Nephron (organoid): ENCODE data around the gene MYBPC2.

Experiments used
- H3K27ac Mint-ChIP-seq, 3 experiments: 2 replicates each; pipeline ENCODE4 v1.8.0; 2020; ENCODE audit warnings: mixed read lengths in 3 of 3, mild to moderate bottlenecking in 2 of 3, moderate library complexity in 1 of 3
- H3K27me3 Mint-ChIP-seq: 2 replicates; pipeline ENCODE4 v1.8.0; 2021; ENCODE audit warnings: low read depth, mild to moderate bottlenecking, moderate library complexity, mixed read lengths
- H3K36me3 Mint-ChIP-seq: 2 replicates; pipeline ENCODE4 v1.8.0; 2020; ENCODE audit warnings: low read depth, mixed read lengths
- H3K4me1 Mint-ChIP-seq: 2 replicates; pipeline ENCODE4 v1.8.0; 2020; ENCODE audit warnings: mixed read lengths
- H3K4me3 Mint-ChIP-seq, 3 experiments: 2 replicates each; pipeline ENCODE4 v1.8.0; 2020; ENCODE audit warnings: mild to moderate bottlenecking in 3 of 3, mixed read lengths in 3 of 3, moderate library complexity in 2 of 3
- H3K9me3 Mint-ChIP-seq: 2 replicates; pipeline ENCODE4 v1.8.0; 2020; ENCODE audit warnings: mixed read lengths
- CTCF ChIP-seq, 3 experiments: fragments of 200-600 bp; sonication (generic); IDR thresholded peaks; one replicate each; pipeline ENCODE4 v1.5.0; 2021; ENCODE audit warnings: antibody characterized with exemption in 3 of 3; ENCODE audit not compliant: unreplicated experiment in 3 of 3

The MYBPC2 gene

GRCh38 chr19:50480281-50481111 lies 47.8 kb downstream of the MYBPC2 start:
- Mint-ChIP-seq H3K4me1 (peaks cover 14% of the 10 kb centered on the region), H3K36me3 (peaks cover 57% of the 10 kb centered on the region), H3K27me3 (no peaks in the 10 kb centered on the region), H3K4me3 (no peak overlapping the region), H3K27ac (no peak overlapping the region), H3K9me3 (peaks cover 3% of the 10 kb centered on the region)
- no peak for TF ChIP-seq CTCF (IDR thresholded peaks at IDR 0.05; ENCODE audit: unreplicated experiment in 3 of 3)

GRCh38 chr19:50481351-50482149 lies 48.9 kb downstream of the MYBPC2 start:
- Mint-ChIP-seq H3K27ac (no peak overlapping the region), H3K36me3 (peaks cover 62% of the 10 kb centered on the region), H3K9me3 (peaks cover 3% of the 10 kb centered on the region), H3K4me3 (no peak overlapping the region), H3K27me3 (no peaks in the 10 kb centered on the region), H3K4me1 (peaks cover 13% of the 10 kb centered on the region)
- TF ChIP-seq CTCF (IDR thresholded peaks at IDR 0.05; ENCODE audit: unreplicated experiment in 3 of 3) = no peak

GRCh38 chr19:50482271-50482855 lies 49.7 kb downstream of the MYBPC2 start:
- no peak overlapping the region for H3K4me3 Mint-ChIP-seq
- H3K27me3 Mint-ChIP-seq = peaks cover 3% of the 10 kb centered on the region
- H3K4me1 Mint-ChIP-seq = peaks cover 7% of the 10 kb centered on the region
- H3K9me3 Mint-ChIP-seq = peaks cover 2% of the 10 kb centered on the region
- H3K27ac Mint-ChIP-seq = no peak overlapping the region
- peaks cover 61% of the 10 kb centered on the region for H3K36me3 Mint-ChIP-seq
- TF ChIP-seq CTCF (IDR thresholded peaks at IDR 0.05; ENCODE audit: unreplicated experiment in 3 of 3) = no peak

- Mint-ChIP-seq H3K36me3 (peaks cover 55% of the 10 kb centered on the region), H3K9me3 (no peaks in the 10 kb centered on the region), H3K4me3 (no peak overlapping the region), H3K27ac (no peak overlapping the region), H3K4me1 (peaks cover 1% of the 10 kb centered on the region), H3K27me3 (peaks cover 9% of the 10 kb centered on the region)
- TF ChIP-seq CTCF (IDR thresholded peaks at IDR 0.05; ENCODE audit: unreplicated experiment in 3 of 3) = no peak
Observed at GRCh38 chr19:50482916-50483315, 50.2 kb downstream of the MYBPC2 start.

- peaks cover 31% of the 10 kb centered on the region for H3K27me3 Mint-ChIP-seq
- peaks cover 1% of the 10 kb centered on the region for H3K9me3 Mint-ChIP-seq
- TF ChIP-seq CTCF (IDR thresholded peaks at IDR 0.05; ENCODE audit: unreplicated experiment in 3 of 3) = no peak
- no peak overlapping the region for H3K27ac Mint-ChIP-seq
- H3K4me3 Mint-ChIP-seq = no peak overlapping the region
- H3K36me3 Mint-ChIP-seq = peaks cover 43% of the 10 kb centered on the region
- peaks cover 19% of the 10 kb centered on the region for H3K4me1 Mint-ChIP-seq
Observed at GRCh38 chr19:50485284-50485955, 52.7 kb downstream of the MYBPC2 start.
